Fibroblast of skin of back (primary cell): ENCODE results near the gene SMIM45.

Source experiments
- DNase-seq: peaks from one replicate; pipeline ENCODE4 v3.0.0-alpha.2; 2013

Gene SMIM45

GRCh38 chr22:41971431-41971830 lies 19.5 kb downstream of the SMIM45 start:
- no peak for DNase-seq

DNA sequence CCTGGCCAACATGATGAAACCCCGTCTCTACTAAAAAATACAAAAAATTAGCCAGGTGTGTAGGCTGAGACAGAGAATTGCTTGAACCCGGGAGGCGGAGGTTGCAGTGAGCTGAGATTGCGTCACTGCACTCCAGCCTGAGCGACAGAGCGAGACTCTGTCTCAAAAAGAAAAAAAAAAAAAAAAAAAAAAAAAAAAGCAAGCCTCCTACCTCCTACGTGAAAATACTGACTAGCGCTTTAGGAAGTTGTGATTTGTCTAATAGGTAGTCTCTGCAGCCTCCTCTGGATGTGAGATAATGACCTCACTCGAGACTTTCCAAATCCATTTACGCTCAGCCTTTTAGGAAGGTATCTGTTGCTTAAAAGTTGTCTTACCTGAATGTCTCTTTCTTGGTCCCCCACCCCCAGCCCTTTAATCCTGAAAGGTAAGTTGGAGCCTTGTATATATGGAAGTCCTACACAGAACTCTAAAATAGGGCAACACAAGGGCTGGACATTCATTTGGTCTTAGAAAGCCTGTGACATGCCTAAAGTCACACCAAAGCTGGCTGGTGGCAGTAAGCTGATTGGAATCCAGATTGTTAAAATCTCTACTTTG lies 22.8 kb downstream of the SMIM45 start:
- DNase-seq, result no peak

DNA sequence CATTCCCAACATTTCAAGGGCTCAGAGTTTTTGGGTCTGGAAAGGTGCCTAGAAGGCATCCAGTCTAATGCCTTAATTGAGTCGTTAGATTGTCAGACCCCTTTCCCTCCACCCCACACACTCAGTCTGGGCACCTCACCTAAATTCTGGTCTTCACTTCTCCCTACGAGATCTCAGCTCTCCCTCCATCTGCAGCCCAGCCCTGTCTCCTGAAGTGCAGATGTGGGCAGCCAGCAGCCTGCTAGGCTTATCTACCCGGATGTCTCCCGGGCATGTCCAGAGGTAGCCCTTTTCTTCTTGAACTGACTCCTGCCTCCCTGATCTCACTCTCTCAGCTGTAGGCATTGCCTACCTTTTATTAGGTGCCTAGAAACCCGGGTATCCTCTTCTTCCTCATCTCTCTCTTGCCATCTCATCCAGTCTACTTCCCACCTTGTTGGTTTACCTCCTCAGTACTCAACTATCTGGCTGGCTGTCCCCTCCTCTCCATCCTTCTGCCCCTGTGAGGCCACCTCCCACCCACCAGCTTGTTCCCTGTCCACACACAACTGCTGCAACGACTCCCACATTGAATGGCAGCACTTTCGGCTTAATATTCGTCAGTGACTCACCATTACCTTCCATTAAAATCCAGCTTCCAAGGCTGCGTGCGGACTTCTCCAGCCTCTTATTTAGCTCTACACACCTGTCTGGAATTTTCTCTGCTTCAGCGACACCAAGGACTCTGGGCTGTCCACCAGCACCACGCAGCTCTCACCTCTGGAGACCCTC lies 23.5 kb downstream of the SMIM45 start:
- no peak for DNase-seq

- DNase-seq, result no peak
These were observed 24.3 kb downstream of the SMIM45 start for GRCh38 chr22:41976070-41976901.

- no peak for DNase-seq
These were observed 25.1 kb downstream of the SMIM45 start for GRCh38 chr22:41976961-41977566.

DNA sequence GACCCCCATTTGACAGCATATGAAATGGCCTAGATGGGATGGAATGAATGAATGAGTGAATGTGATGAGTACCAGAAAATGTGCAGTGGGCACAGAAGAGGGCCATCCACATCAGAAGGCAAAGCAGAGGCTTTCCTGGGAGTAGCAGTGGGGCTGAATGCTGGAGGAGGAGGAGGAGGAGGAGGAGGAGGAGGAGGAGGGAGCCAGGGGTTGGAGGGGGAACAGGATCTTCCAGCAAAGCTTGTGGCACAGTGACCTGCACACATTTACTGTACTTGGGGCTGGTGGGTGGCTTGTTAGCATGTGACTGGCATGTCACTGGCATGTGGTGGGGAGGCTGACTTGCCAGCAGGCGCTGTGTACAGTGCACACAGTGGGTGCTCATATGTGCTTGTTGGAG lies 26.8 kb downstream of the SMIM45 start:
- no peak for DNase-seq

GRCh38 chr22:41979423-41980250 lies 27.7 kb downstream of the SMIM45 start:
- DNase-seq, result no peak

GRCh38 chr22:41982865-41983264 lies 30.9 kb downstream of the SMIM45 start:
- no peak for DNase-seq

GRCh38 chr22:41983513-41984405 lies 31.8 kb downstream of the SMIM45 start:
- DNase-seq, result no peak

- DNase-seq, result no peak
These were observed 35.3 kb downstream of the SMIM45 start for GRCh38 chr22:41987276-41987675.

- DNase-seq, result no peak
These were observed 37.3 kb downstream of the SMIM45 start for GRCh38 chr22:41989246-41989645.

DNA sequence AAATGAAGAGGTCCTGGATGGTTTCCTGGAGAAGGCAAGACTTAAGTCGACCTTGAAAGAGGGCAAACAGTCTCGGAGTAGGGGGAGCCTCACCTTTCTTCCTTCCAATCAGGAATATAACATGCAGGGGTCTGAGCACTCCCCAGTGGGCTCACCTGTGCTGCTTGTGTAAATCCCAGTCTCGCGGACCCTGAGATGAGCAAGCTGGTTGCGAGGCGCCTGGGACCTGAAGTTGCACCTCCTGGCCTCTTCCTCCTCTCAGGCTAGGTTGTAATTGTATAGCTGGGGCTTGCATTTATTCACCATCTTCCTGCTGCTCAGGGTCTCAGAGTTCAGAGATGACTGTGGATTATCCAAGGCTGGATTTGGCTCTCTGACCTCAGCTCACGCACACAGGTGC lies 39.2 kb downstream of the SMIM45 start:
- DNase-seq, result no peak

DNA sequence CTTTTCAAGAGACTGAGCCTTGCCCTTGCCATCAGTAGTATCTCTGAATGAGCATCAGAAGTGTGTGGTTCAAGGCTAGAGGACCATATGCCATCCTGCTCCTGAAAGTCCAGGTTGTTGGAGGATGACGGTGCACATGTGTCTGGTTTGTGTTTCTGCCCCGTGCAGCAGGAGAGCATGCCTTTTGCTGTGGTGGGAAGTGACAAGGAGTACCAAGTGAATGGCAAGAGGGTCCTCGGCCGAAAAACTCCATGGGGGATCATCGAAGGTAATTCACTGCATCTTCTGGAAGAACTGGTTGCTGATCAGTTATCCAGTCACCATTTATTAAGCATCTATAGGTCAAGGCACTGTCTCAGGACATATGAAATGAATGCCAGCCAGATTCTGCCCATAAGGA lies 40.5 kb downstream of the SMIM45 start:
- DNase-seq, result no peak

- DNase-seq, result no peak
These were observed 43.3 kb downstream of the SMIM45 start for GRCh38 chr22:41995211-41995610.

- no peak for DNase-seq
These were observed 44.9 kb downstream of the SMIM45 start for GRCh38 chr22:41996826-41997225.

DNA sequence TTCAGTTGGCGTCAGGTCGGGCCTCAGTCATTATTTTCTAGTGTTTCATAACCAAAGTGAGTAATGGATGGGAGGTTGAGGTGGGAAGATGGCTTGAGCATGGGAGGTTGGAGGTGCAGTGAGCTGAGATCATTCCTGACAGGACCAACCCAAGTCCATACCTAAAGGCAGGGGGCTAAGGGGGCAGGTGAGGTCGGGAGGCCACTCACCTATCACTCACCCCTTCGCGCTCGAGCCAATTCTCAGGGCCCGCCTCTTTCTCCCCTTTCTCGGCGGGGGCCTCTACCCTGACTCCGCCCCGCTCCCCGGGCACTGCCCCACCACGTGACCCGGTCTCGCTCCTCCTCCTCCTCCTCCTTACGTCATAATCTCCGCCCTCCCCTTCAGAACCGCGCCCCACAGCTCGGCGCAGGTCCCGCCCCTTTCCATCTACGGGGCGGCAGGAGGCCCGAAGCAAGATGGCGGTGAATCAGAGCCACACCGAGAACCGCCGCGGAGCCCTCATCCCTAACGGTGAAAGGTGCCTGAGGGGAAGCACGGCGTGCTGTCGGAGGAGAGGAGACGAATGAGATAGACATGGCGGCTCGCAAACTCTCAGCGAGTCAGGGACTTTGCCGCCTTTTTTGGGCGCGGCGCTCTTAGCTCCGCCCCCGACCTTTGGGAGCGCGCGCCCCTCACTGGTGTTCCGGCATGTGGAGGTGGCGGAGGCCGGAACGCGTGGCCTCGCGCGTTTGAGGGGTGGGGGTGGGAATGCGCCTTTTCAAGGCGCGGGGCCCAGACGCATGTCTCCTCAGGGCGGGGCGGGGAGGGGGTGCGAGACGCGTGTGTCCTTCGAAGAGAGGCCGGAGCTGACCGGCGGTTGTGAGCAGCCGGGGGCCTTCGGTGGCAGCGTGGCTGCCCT lies 46.7 kb downstream of the SMIM45 start, which contains the start of gene WBP2NL:
Gene WBP2NL, plus strand, starts transcription at position 428 of the 901 bp plus-strand sequence. Its CDS starts 31 bp downstream, at position 459.
- peak; percentile 63 for DNase-seq

DNA sequence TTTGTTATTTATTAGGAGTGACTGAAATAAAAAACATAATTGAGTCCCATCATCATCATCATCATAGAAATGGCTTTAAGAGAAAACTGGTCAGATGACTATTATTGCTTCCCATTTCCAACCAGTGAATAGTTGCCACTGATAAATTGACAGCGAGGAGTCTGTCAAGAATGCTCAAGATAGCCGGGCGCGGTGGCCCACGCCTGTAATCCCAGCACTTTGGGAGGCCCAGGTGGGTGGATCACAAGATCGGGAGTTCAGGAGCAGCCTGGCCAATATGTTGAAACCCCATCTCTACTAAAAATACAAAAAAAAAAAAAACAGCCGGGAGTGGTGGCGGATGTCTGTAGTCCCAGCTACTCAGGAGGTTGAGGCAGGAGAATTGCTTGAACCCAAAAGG lies 48.5 kb downstream of the SMIM45 start:
- DNase-seq, result no peak

GRCh38 chr22:42001121-42001520 lies 49.2 kb downstream of the SMIM45 start:
- DNase-seq, result no peak

DNA sequence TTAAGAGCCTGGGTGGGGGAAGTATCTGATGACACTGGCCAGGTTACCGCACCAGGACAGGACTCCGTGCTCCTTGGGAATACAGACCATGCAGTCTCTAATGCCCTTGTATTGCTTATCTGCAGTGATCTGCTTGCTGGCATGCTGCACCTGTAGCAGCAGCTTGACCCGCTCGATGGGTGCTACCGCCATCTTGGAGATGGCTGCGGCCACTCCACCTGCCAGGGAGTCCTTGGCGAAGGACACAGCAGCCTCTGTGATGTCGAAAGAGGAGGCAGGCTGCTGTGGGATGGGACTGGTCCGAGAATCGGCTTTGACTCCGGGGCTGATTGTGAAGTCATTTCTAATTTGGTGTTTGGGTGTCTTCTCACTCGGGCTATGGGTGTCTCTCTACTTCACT lies 49.8 kb downstream of the SMIM45 start:
- no peak for DNase-seq

- no peak for DNase-seq
These were observed 56.0 kb downstream of the SMIM45 start for GRCh38 chr22:42007922-42008321.
